GM21717 (cell line): ENCODE measurements around the gene ZNF615.
"Not testable (repeated sequence)": the region's sequence is repeated elsewhere in the genome, so short reads cannot be mapped to it uniquely, and the experiment has no call there.

Experiments
- ATAC-seq: cut with Tn5 transposase; IDR thresholded peaks from one replicate; pipeline ENCODE4 v1.9.1; 2021; ENCODE audit warnings: mild to moderate bottlenecking, moderate library complexity; ENCODE audit not compliant: unreplicated experiment

ZNF615 gene

GRCh38 chr19:51980926-51981325, 27.1 kb downstream of the ZNF615 start:
- ATAC-seq, result not testable (repeated sequence)

GRCh38 chr19:51980116-51980736, 27.8 kb downstream of the ZNF615 start:
- no peak for ATAC-seq

GRCh38 chr19:51978882-51979281, 29.1 kb downstream of the ZNF615 start:
- ATAC-seq, result no peak

GRCh38 chr19:51977346-51977745, 30.7 kb downstream of the ZNF615 start:
- ATAC-seq, result no peak

GRCh38 chr19:51976852-51977251, 31.2 kb downstream of the ZNF615 start:
- no peak for ATAC-seq

- not testable (repeated sequence) for ATAC-seq
Measured at GRCh38 chr19:51975787-51976186, 32.2 kb downstream of the ZNF615 start.

GRCh38 chr19:51971624-51972023, 36.4 kb downstream of the ZNF615 start:
- ATAC-seq, result no peak

- ATAC-seq, result no peak
Measured at GRCh38 chr19:51970718-51971117, 37.3 kb downstream of the ZNF615 start.

- ATAC-seq, result no peak
Measured at GRCh38 chr19:51965583-51965982, 42.4 kb downstream of the ZNF615 start.

- ATAC-seq, result not testable (repeated sequence)
Measured at GRCh38 chr19:51960621-51961233, 47.3 kb downstream of the ZNF615 start.

GRCh38 chr19:51959791-51960190, 48.2 kb downstream of the ZNF615 start:
- ATAC-seq, result no peak

GRCh38 chr19:51957846-51958245, 50.2 kb downstream of the ZNF615 start:
- ATAC-seq, result not testable (repeated sequence)

GRCh38 chr19:51948975-51949374, 59.0 kb downstream of the ZNF615 start:
- ATAC-seq, result no peak

- ATAC-seq, result no peak
Measured at GRCh38 chr19:51946602-51947001, 61.4 kb downstream of the ZNF615 start.

- no peak for ATAC-seq
Measured at GRCh38 chr19:51944798-51945552, 63.0 kb downstream of the ZNF615 start.
